Aorta (tissue), 5 donors: ENCODE measurements around the gene CREB5. TPM values are rescaled to one million over a fixed set of nuclear protein-coding genes. Genes with fewer than 3 reads are reported as not detected.

ENCODE experiments used
- ATAC-seq: fragments of 200-7000 bp; cut with Tn5 transposase; one replicate; pipeline ENCODE4 v1.9.1; 2022; ENCODE audit warnings: moderate library complexity; ENCODE audit not compliant: low FRiP score
- DNase-seq, 2 donors: peaks; one replicate each; pipeline ENCODE4 v3.0.0-alpha.2; 2020
- H3K27ac ChIP-seq, 2 donors: one replicate each; pipeline ENCODE4 v1.5.1; 2013; ENCODE audit warnings: low read length in 2 of 2, mild to moderate bottlenecking in 2 of 2, moderate library complexity in 2 of 2, control low read depth in 1 of 2, inconsistent platforms in 1 of 2, low read depth in 1 of 2
- H3K27me3 ChIP-seq, 2 donors: one replicate each; pipeline ENCODE4 v1.6.1; 2013; ENCODE audit warnings: control low read depth in 1 of 2, low read length in 1 of 2, mild to moderate bottlenecking in 1 of 2, moderate library complexity in 1 of 2; ENCODE audit not compliant: insufficient read depth in 2 of 2, control insufficient read depth in 1 of 2
- H3K36me3 ChIP-seq, 2 donors: one replicate each; pipeline ENCODE4 v1.6.1; 2013; ENCODE audit warnings: control low read depth in 1 of 2, low read length in 1 of 2, mild to moderate bottlenecking in 1 of 2; ENCODE audit not compliant: insufficient read depth in 2 of 2, control insufficient read depth in 1 of 2
- H3K4me1 ChIP-seq, 2 donors: one replicate each; pipeline ENCODE4 v1.6.1; 2013; ENCODE audit warnings: low read length in 2 of 2, control low read depth in 1 of 2, mild to moderate bottlenecking in 1 of 2, moderate library complexity in 1 of 2; ENCODE audit not compliant: insufficient read depth in 2 of 2, control insufficient read depth in 1 of 2
- H3K4me3 ChIP-seq, 2 donors: one replicate each; pipeline ENCODE4 v1.5.1; 2013; ENCODE audit warnings: low read length in 2 of 2, control low read depth in 1 of 2, mild to moderate bottlenecking in 1 of 2
- H3K9me3 ChIP-seq: one replicate; pipeline ENCODE4 v1.6.1; 2013; ENCODE audit warnings: mild to moderate bottlenecking, low read length; ENCODE audit not compliant: control insufficient read depth
- WGBS, 2 donors: extraction: QIAGEN DNeasy Blood & Tissue Kit; methylation state at CpG; one replicate each; pipeline ENCODE4 v1.1.7; 2013; 5-methylcytosine and 5-hydroxymethylcytosine counted together
- intact Hi-C, 2 donors: fragments of 100-400 bp; cut with DNase I; formaldehyde crosslinking; loops; one replicate each; pipeline versions ENCODE4 v1.14.2 to v1.15.0; 2022
- polyA plus RNA-seq, 2 donors: library from polyadenylated mRNA; stranded (reverse); fragments of 200-250 nt; gene quantifications; one replicate each; pipeline ENCODE4 v1.2.3, GENCODE V29; 2013
- total RNA-seq, 2 donors: library from RNA; stranded (reverse); fragmentation: NEBNext Ultra II Directional; extraction: Animal tissue kit (Norgen Biotek cat#: 25700); gene quantifications; one replicate each; pipeline ENCODE4 v1.2.1, GENCODE V29; 2021
- donor health status: healthy with polysubstance abuse.
- donor health status: Bipolar disorder and iron deficiency.
- donor health status: DM: no; HTN: no; CAD: no.
- donor health status: DM: no; HTN: no; CAD: no.
- donor health status: DM: yes; HTN: yes; CAD: no.

CREB5 gene
- total and polyA plus RNA-seq, 4 donors, result 2.6 to 57.1 (median 17.9) TPM

DNA sequence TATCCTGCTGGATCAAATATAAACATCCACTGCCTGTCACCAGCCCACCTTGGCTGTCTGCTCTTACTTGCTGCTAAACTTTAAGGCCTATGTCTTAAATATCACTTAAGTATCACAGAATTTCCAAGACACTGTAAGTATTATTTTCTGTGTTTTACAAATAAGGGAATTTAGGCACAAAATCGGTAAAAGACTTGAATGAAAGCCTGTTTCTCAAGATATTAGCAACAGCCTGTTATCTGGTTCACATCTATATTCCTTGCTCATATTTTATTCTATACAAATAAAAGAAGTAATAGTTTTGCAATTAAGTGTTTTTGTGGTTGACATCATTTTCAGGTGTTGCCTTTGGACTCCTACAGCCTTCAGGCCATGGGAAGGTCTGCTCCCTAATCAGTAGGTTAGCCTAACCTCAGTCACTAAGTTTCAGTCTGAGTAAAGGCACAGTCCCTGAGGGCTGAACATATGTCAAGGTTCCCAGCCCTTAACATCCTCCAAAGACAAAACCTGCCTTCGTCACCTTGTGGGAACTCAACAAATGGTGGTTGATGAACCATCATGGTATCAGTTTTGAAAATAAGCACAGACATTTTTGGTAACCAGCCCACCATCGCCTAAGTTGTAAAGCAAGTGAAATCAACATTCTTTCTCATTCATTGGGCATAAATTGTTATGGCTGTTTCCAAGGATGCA lies 127.1 kb downstream of the CREB5 start:
- WGBS, 2 donors, result 82 to 90% methylated on average over 3 of the region's 3 CpGs
- Histone ChIP-seq H3K4me1 (peaks cover 0 to under 1% of the 10 kb centered on the region in 2 donors), H3K9me3 (peaks cover 1% of the 10 kb centered on the region), H3K4me3 (no peak overlapping the region), H3K27me3 (no peaks in the 10 kb centered on the region), H3K27ac (no peak overlapping the region), H3K36me3 (no peaks in the 10 kb centered on the region)
- DNase-seq, result no peak
- ATAC-seq, result no peak
- intact Hi-C loops, result loop anchor here in 1 of 2 donors (10.0 kb wide), 1 partner anchor 125 kb away; the partner anchor contains the start of gene CREB5

DNA sequence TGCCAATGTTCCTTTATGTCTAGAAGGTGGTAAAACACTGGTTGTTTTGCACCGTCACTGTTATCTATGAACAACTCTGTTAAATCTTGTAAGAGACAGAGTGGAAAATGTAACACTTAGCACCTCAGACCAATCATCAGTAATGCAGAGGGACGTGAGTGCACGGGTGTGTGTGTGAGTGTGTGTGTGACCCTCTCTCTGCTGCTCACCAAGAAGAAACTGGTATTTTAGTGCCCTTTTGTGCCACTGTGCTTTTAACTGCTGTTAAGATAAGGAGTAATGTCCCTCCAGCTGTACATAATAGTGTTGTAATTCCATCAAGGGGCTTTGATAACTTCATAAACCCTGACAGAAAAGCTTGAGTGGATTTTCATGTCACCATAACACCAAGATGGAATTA lies 130.1 kb downstream of the CREB5 start:
- 25 to 30% methylated on average over 3 of the region's 3 CpGs for WGBS, 2 donors
- intact Hi-C loops, result no loop called here

DNA sequence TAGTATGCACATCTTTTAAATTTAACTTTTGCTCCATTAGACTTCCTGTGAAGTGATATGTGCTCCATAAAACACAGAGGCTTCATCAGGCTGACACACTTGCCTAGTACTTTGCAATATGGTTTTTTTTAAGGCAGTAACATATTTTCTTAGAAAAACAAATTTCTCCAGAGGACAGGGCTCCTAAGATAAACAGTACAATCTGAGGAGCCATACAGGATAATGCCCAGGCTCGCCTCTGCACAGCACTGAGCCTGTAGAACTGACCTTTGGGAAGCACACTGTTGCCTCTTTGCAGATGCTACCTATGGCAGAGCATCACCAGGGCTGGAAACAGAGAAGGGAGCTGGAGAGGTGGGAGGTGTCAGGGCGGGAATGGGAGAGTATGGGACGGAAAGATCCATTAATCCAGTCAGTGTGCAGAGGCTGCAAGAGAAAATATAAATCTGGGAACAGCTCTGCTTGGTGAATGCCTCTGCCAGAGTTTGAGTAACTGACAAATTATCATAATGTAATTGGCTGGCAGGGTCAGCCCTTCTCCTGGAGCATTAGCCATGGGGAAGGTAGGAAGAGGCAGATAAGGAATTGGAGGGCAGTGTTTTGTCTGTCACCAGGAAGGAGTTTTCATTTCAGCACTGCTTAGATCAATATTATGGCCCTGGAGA lies 132.3 kb downstream of the CREB5 start:
- no peak for DNase-seq
- 13 to 15% methylated on average over 3 of the region's 3 CpGs for WGBS, 2 donors
- Histone ChIP-seq H3K9me3 (peaks cover 2% of the 10 kb centered on the region), H3K27me3 (no peaks in the 10 kb centered on the region), H3K4me1 (no peaks in the 10 kb centered on the region), H3K36me3 (no peaks in the 10 kb centered on the region), H3K27ac (no peak overlapping the region), H3K4me3 (no peak overlapping the region)
- no peak for ATAC-seq
- intact Hi-C loops, result no loop called here

More for the DNA sequence above, 130.1 kb downstream of the CREB5 start:
- no peak overlapping the region for H3K27ac ChIP-seq
- H3K27me3 ChIP-seq, result no peaks in the 10 kb centered on the region
- H3K4me1 ChIP-seq, result no peaks in the 10 kb centered on the region
- DNase-seq (no peak), ATAC-seq (no peak)
- no peak overlapping the region for H3K4me3 ChIP-seq
- H3K36me3 ChIP-seq, result no peaks in the 10 kb centered on the region
- peaks cover 2% of the 10 kb centered on the region for H3K9me3 ChIP-seq

DNA sequence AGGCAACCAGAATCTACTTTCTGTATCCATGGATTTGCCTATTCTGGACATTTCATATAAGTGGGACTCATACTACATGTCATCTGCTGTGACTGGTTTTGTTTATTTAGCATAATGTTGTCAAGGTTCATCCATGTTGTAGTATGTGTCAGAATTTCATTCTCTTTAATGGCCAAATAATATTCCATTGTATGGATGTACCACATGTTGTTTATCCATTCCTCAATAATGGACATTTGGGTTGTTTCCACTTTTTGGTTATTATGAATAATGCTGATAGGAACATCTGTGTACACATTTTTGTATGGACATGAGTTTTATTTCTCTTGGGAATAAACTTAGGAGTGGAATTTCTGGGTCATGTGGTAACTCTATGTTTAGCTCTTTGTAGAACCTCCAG lies 133.7 kb downstream of the CREB5 start:
- Histone ChIP-seq H3K36me3 (no peaks in the 10 kb centered on the region), H3K27ac (no peak overlapping the region), H3K27me3 (no peaks in the 10 kb centered on the region), H3K9me3 (peaks cover 1% of the 10 kb centered on the region), H3K4me3 (no peak overlapping the region), H3K4me1 (no peaks in the 10 kb centered on the region)
- ATAC-seq, result no peak
- intact Hi-C loops, result no loop called here
- no peak for DNase-seq

DNA sequence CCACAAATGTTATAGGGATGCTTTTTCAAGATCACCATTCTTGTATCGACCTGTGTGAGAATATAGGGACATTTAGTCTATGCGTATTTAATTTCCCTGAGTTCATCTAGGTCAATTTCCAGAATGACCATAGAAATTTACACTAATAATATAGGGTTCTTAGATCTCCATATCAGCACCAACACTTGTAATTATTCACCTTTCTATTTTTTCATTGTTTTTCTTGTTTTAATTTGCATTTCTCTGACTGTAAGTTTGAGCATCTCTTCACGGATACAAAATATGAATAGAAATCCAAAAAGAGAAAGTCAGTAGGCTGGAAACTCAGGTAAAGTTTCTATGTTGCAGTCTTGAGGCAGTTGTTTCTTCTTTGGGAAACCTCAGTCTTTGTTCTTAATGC lies 134.8 kb downstream of the CREB5 start:
- no peak for ATAC-seq
- H3K9me3 ChIP-seq, result peaks cover 1% of the 10 kb centered on the region
- 97 to 100% methylated on average over 3 of the region's 3 CpGs for WGBS, 2 donors
- no peak overlapping the region for H3K27ac ChIP-seq
- no peaks in the 10 kb centered on the region for H3K27me3 ChIP-seq
- no peak overlapping the region for H3K4me3 ChIP-seq
- H3K36me3 ChIP-seq, result no peaks in the 10 kb centered on the region
- DNase-seq, result no peak
- intact Hi-C loops, result no loop called here
- no peaks in the 10 kb centered on the region for H3K4me1 ChIP-seq

DNA sequence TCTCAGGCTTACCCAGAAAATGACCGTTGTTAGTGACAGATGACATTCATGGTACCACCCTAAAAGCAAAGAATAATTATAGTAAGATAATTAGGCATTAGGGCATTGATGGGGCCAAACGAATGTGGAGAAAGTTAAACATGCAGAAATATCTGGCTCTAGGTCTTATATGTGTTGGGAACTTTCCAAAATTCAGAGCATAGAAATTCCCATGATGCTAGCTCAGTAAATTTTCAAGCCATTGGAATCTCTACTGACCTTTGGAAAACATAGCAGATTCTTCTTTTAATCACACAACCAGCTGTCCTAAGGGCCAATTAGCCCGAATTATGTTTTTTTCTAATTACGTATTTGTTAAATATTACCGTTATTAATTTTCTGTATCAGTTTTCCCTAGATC lies 136.1 kb downstream of the CREB5 start:
- no peak for ATAC-seq
- WGBS, 2 donors, result 19 to 31% methylated on average over 5 of the region's 5 CpGs

DNA sequence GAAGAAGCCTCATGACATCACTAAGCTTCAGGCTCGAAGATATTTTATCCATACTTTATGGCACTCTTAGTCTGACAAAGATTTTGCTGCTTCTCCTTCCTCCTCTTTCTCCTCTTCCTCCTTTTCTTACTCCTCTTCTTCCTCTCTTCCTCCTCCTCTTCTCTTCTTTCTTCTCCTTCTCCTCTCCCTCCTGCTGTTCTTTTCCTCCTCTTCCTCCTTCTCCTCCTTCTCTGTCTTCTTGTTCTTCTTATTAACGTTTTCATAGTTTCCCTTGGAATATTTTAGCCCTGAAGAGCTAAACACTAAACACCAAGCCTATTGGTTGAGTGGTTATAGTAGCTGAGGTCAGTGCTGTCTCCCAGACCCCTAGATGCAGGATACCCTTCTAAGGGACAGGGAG lies 137.7 kb downstream of the CREB5 start:
- no peak overlapping the region for H3K27ac ChIP-seq
- ATAC-seq (no peak), DNase-seq (no peak)
- intact Hi-C loops, result no loop called here
- no peaks in the 10 kb centered on the region for H3K27me3 ChIP-seq
- WGBS, 2 donors, result 80 to 85% methylated on average over 2 of the region's 2 CpGs
- H3K4me1 ChIP-seq, result no peaks in the 10 kb centered on the region
- H3K4me3 ChIP-seq, result no peak overlapping the region
- H3K36me3 ChIP-seq, result no peaks in the 10 kb centered on the region
- H3K9me3 ChIP-seq, result peaks cover 1% of the 10 kb centered on the region

More for the DNA sequence above, 136.1 kb downstream of the CREB5 start:
- H3K9me3 ChIP-seq, result peaks cover 1% of the 10 kb centered on the region
- H3K36me3 ChIP-seq, result no peaks in the 10 kb centered on the region
- no peak overlapping the region for H3K4me3 ChIP-seq
- no peaks in the 10 kb centered on the region for H3K4me1 ChIP-seq
- no peak for DNase-seq
- no peaks in the 10 kb centered on the region for H3K27me3 ChIP-seq
- no peak overlapping the region for H3K27ac ChIP-seq
- intact Hi-C loops, result no loop called here

DNA sequence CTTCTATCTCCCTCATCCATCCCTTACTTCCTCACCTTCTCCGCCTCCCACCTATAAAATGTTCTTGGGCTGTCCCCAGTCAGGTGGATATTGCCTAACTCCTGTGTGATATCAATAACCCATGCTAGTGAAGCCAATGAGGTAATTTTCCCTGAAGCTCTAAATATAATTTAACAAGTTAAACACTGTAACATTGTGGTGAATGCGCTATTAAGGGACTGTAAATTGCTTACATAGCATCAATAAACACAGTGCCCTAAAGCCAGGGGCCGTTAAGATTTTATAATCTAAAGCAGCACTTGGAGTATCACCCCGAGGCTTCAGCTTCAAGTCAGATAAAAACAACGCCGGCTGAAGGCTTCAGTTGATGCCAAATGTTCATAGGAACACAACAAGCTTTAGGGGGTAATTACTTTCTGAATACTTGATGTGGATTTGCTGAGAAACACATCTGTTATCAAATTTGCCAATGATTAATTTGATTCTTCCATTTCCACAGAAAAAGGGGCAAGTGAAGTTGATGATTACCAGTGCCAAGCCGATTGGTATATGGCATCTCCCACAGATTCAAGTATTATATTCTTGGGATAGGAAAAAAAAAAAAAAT lies 138.4 kb downstream of the CREB5 start:
- no peaks in the 10 kb centered on the region for H3K36me3 ChIP-seq
- no peaks in the 10 kb centered on the region for H3K4me1 ChIP-seq
- H3K27me3 ChIP-seq, result no peaks in the 10 kb centered on the region
- no peak overlapping the region for H3K27ac ChIP-seq
- no peak for DNase-seq
- H3K9me3 ChIP-seq, result peaks cover 1% of the 10 kb centered on the region
- ATAC-seq, result no peak
- H3K4me3 ChIP-seq, result no peak overlapping the region
- 46 to 63% methylated on average over 7 of the region's 7 CpGs for WGBS, 2 donors
- intact Hi-C loops, result no loop called here

DNA sequence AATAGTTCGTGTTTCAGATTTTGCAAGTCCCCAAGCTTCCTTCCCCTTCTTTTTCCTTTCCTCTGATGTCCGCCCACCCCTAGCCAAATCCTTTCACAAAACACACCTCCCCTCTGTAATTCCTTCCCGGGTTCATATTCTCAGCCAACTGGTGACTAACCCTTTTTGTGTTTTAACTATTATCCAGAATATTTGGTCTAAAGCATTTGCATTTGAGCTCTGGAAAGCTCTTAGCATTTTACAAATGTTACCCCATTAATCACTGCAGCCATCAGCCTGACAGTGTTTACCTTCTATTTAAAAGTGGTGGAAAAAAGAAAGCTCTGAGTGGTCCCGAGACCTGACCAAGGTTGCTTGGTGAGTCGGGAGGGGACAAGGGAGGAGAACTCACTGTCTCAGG lies 139.0 kb downstream of the CREB5 start:
- Histone ChIP-seq H3K4me3 (no peak overlapping the region), H3K27me3 (no peaks in the 10 kb centered on the region), H3K4me1 (no peaks in the 10 kb centered on the region), H3K9me3 (peaks cover 1% of the 10 kb centered on the region), H3K36me3 (no peaks in the 10 kb centered on the region), H3K27ac (no peak overlapping the region)
- intact Hi-C loops, result no loop called here
- ATAC-seq, result no peak
- 1 to 4% methylated on average over 5 of the region's 5 CpGs for WGBS, 2 donors
- no peak for DNase-seq
